ENCODE measurements around the gene PPT1.
"Not testable (repeated sequence)": the region's sequence is repeated elsewhere in the genome, so short reads cannot be mapped to it uniquely, and the experiment has no call there.

PPT1 gene

GRCh38 chr1:40039245-40039756, 57.8 kb downstream of the PPT1 start (continued):
- TF ChIP-seq FEZF1 (tag by site-specific recombination; IDR thresholded peaks at IDR 0.05) = peak; percentile 60; the same call in 1 of the 2 replicates
- TF ChIP-seq GLIS1 (tag by site-specific recombination; IDR thresholded peaks at IDR 0.05) = peak; percentile 40; the same call in 1 of the 2 replicates
- 0 out of 2 replicates have a peak, but pooled peaks have one; percentile 23 for TF ChIP-seq SCRT1 (tag by site-specific recombination; IDR thresholded peaks at IDR 0.05; ENCODE audit: borderline replicate concordance)

- TF ChIP-seq HOXA7 (CRISPR knock-in tag; IDR thresholded peaks at IDR 0.05; ENCODE audit: borderline replicate concordance) (no peak), ZEB2 (tag by site-specific recombination; IDR thresholded peaks at IDR 0.05) (no peak), ZNF664 (tag by site-specific recombination; IDR thresholded peaks at IDR 0.05) (no peak), ZNF10 (tag by site-specific recombination; IDR thresholded peaks at IDR 0.05) (0 out of 2 replicates have a peak, but pooled peaks have one; percentile 53), ZNF707 (tag by site-specific recombination; IDR thresholded peaks at IDR 0.05) (no peak), ZNF785 (tag by site-specific recombination; IDR thresholded peaks at IDR 0.05) (no peak)
- POLR2A ChIA-PET = interaction anchor here (0.6 to 1.2 kb wide), 2 partner anchors 15 to 155 kb away, joined by 4 to 5 read pairs; partner anchors contain the start of gene TRIT1
- Histone ChIP-seq H3K4me1 (ENCODE audit: control insufficient read depth, insufficient read depth, low read length) (no peaks in the 10 kb centered on the region), H3K27ac (ENCODE audit: extremely low read depth, low read depth, low read length) (no peak overlapping the region), H3K36me3 (ENCODE audit: control insufficient read depth in 2 of 2, insufficient read depth in 1 of 2, low read length in 2 of 2) (peaks cover 0 to 12% of the 10 kb centered on the region in 2 experiments; a peak in 2 of 3 replicates), H3K4me3 (ENCODE audit: low read depth, low read length) (no peak overlapping the region), H3K9me3 (ENCODE audit: control insufficient read depth, insufficient read depth, low read depth, low read length) (no peaks in the 10 kb centered on the region)
- CTCF ChIA-PET = interaction anchor here (0.7 to 1.3 kb wide), 6 partner anchors 7 to 369 kb away, joined by 3 to 7 read pairs (median 3); no protein-coding TSS in a partner anchor
Measured at GRCh38 chr1:40038697-40039096, 58.4 kb downstream of the PPT1 start.

GRCh38 chr1:40037254-40037653, 59.8 kb downstream of the PPT1 start:
- H3K9me3 ChIP-seq (ENCODE audit: control insufficient read depth, insufficient read depth, low read depth, low read length); H3K4me3 ChIP-seq (ENCODE audit: low read depth, low read length); H3K36me3 ChIP-seq (ENCODE audit: control insufficient read depth in 2 of 2, insufficient read depth in 1 of 2, low read length in 2 of 2); H3K4me1 ChIP-seq (ENCODE audit: control insufficient read depth, insufficient read depth, low read length); H3K27ac ChIP-seq (ENCODE audit: extremely low read depth, low read depth, low read length): not testable (repeated sequence)
- ChIA-PET CTCF (interaction anchor here (0.5 to 1.1 kb wide), 3 partner anchors 42 to 247 kb away, joined by 3 to 4 read pairs (median 3); no protein-coding TSS in a partner anchor), POLR2A (interaction anchor here (1.2 kb wide), 1 partner anchor 154 kb away, joined by 5 read pairs; the partner anchor contains the start of gene TRIT1)

- ChIA-PET CTCF (interaction anchor here (0.5 kb wide), 1 partner anchor 41 kb away, joined by 3 read pairs; no protein-coding TSS in a partner anchor), POLR2A (no interaction called here)
- no peaks in the 10 kb centered on the region for H3K4me1 ChIP-seq (ENCODE audit: control insufficient read depth, insufficient read depth, low read length)
Measured at GRCh38 chr1:40036574-40036973, 60.5 kb downstream of the PPT1 start.

GRCh38 chr1:40034869-40035268, 62.2 kb downstream of the PPT1 start:
- Histone ChIP-seq H3K4me3 (ENCODE audit: low read depth, low read length) (no peak overlapping the region), H3K4me1 (ENCODE audit: control insufficient read depth, insufficient read depth, low read length) (no peaks in the 10 kb centered on the region), H3K36me3 (ENCODE audit: control insufficient read depth in 2 of 2, insufficient read depth in 1 of 2, low read length in 2 of 2) (no peaks in the 10 kb centered on the region), H3K9me3 (ENCODE audit: control insufficient read depth, insufficient read depth, low read depth, low read length) (no peaks in the 10 kb centered on the region), H3K27ac (ENCODE audit: extremely low read depth, low read depth, low read length) (no peak overlapping the region)
- POLR2A ChIA-PET = interaction anchor here (0.6 kb wide), 1 partner anchor 14 kb away, joined by 4 read pairs; no protein-coding TSS in a partner anchor
- CTCF ChIA-PET = interaction anchor here (0.5 to 8.0 kb wide), 5 partner anchors 61 to 932 kb away, joined by 3 to 131 read pairs (median 3); partner anchors contain the start of gene ZFP69B
- TF ChIP-seq HOXC10 (CRISPR knock-in tag; IDR thresholded peaks at IDR 0.05) (no peak), ZNF214 (tag by site-specific recombination; IDR thresholded peaks at IDR 0.05; ENCODE audit: borderline replicate concordance) (no peak), ZNF777 (tag by site-specific recombination; IDR thresholded peaks at IDR 0.05; ENCODE audit: borderline replicate concordance) (no peak), PATZ1 (tag by site-specific recombination; IDR thresholded peaks at IDR 0.05) (no peak), TSHZ1 (tag by site-specific recombination; IDR thresholded peaks at IDR 0.05; ENCODE audit: borderline replicate concordance) (no peak), OVOL3 (tag by site-specific recombination; IDR thresholded peaks at IDR 0.05) (no peak), ZNF843 (tag by site-specific recombination; IDR thresholded peaks at IDR 0.05) (no peak), ZNF248 (tag by site-specific recombination; IDR thresholded peaks at IDR 0.05) (no peak), ZNF148 (tag by site-specific recombination; IDR thresholded peaks at IDR 0.05; ENCODE audit: borderline replicate concordance) (no peak)

More at GRCh38 chr1:40036574-40036973, 60.5 kb downstream of the PPT1 start:
- H3K27ac ChIP-seq (ENCODE audit: extremely low read depth, low read depth, low read length) = no peak overlapping the region
- TF ChIP-seq ZNF629 (tag by site-specific recombination; IDR thresholded peaks at IDR 0.05) = no peak
- H3K4me3 ChIP-seq (ENCODE audit: low read depth, low read length) = no peak overlapping the region
- no peaks in the 10 kb centered on the region for H3K36me3 ChIP-seq (ENCODE audit: control insufficient read depth in 2 of 2, insufficient read depth in 1 of 2, low read length in 2 of 2)
- no peaks in the 10 kb centered on the region for H3K9me3 ChIP-seq (ENCODE audit: control insufficient read depth, insufficient read depth, low read depth, low read length)
